Psoas muscle (tissue), 8 donors: ENCODE results near the gene TSNAX. TPM values are rescaled to one million over a fixed set of nuclear protein-coding genes. Genes with fewer than 3 reads are reported as not detected.

ENCODE experiments used
- ATAC-seq, 4 donors: fragments of 200-7000 bp; cut with Tn5 transposase; one replicate each; pipeline ENCODE4 v1.9.1; 2020; ENCODE audit warnings: moderate library complexity in 3 of 4, mild to moderate bottlenecking in 2 of 4
- DNase-seq, 2 donors: peaks; one replicate each; pipeline ENCODE4 v3.0.0-alpha.2; 2020
- H3K27ac ChIP-seq: fragments of 200-600 bp; one replicate; pipeline ENCODE4 v1.8.0; 2022
- H3K27me3 ChIP-seq, 3 donors: fragments of 200-600 bp in 1 of 3; one replicate each; pipeline versions ENCODE4 v1.6.1 to v1.8.0; 2013 to 2022; ENCODE audit warnings: low read length in 2 of 3, mild to moderate bottlenecking in 2 of 3, moderate library complexity in 1 of 3; ENCODE audit not compliant: insufficient read depth in 3 of 3
- H3K36me3 ChIP-seq, 2 donors: fragments of 200-600 bp in 1 of 2; one replicate each; pipeline versions ENCODE4 v1.6.1 to v1.8.0; 2013 to 2022; ENCODE audit warnings: low read depth in 1 of 2, mild to moderate bottlenecking in 1 of 2, moderate library complexity in 1 of 2; ENCODE audit not compliant: insufficient read depth in 1 of 2
- H3K4me1 ChIP-seq: fragments of 200-600 bp; one replicate; pipeline ENCODE4 v1.8.0; 2022
- H3K4me3 ChIP-seq: fragments of 200-600 bp; one replicate; pipeline ENCODE4 v1.8.0; 2022; ENCODE audit warnings: mild to moderate bottlenecking
- H3K9me3 ChIP-seq: fragments of 200-600 bp; one replicate; pipeline ENCODE4 v1.8.0; 2022
- WGBS, 3 donors: extraction: QIAGEN DNeasy Blood & Tissue Kit; methylation state at CpG; one replicate each; pipeline versions ENCODE4 v1.1.6 to v1.1.7; 2013; 5-methylcytosine and 5-hydroxymethylcytosine counted together
- intact Hi-C, 2 donors: fragments of 100-400 bp; cut with DNase I; formaldehyde crosslinking; loops; one replicate each; pipeline versions ENCODE4 v1.11.0 to v1.14.2; 2022
- polyA plus RNA-seq, 3 donors: library from polyadenylated mRNA; stranded (reverse); fragments of 200-250 nt; gene quantifications; one replicate each; pipeline ENCODE4 v1.2.3, GENCODE V29; 2013
- total RNA-seq, 4 donors: library from RNA; stranded (reverse); fragmentation: NEBNext Ultra II Directional in 2 of 4; extraction: Animal tissue kit (Norgen Biotek cat#: 25700) in 2 of 4; gene quantifications; one replicate each; pipeline versions ENCODE4 v1.2.1 to v1.2.4, GENCODE V29; 2021 to 2023
- TF ChIP-seq, protein P1 (sequence below): fragments of 200-600 bp; IDR thresholded peaks from one replicate; pipeline ENCODE4 v1.8.0; 2022; ENCODE audit warnings: antibody characterized with exemption
- donor health status: healthy with polysubstance abuse.
- donor health status: DM: no; HTN: no; CAD: no; lungs with moderate emphysema.
- donor health status: Bipolar disorder and iron deficiency.
- donor health status: healthy.
- donor health status: DM: yes; HTN: yes; CAD: no.
- donor health status: DM: no; HTN: no; CAD: no.
- donor health status: DM: no; HTN: no; CAD: no.
- donor health status: DM: yes; HTN: yes; CAD: no.

Gene TSNAX
- total and polyA plus RNA-seq, 7 donors: 18.0 to 108 (median 41.3) TPM

DNA sequence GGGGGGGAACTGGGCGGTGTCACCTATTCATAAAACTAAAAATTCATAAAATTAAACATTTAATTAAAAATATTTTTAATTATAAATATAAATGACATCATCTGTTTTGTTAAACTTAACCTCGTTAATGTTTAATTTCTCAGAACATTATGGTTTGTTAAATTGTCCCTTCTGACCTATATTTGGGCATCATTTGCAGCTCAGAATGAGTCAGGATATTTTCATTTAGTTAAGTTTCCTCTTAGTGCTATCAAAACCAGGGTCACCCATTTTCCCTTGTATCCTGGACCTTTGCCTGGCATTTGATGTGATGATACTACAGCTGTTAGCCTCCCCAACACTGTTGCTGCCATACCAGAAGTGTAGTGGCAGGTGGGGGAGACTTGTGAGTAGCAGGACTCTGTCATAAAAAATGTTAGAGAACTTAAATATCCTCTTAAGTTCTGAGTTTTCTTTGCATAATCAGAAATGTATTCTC is 30.3 kb downstream of the TSNAX start:
- Histone ChIP-seq H3K36me3 (peaks cover 4 to 25% of the 10 kb centered on the region in 2 donors), H3K4me1 (peaks cover 15% of the 10 kb centered on the region), H3K27ac (no peak overlapping the region), H3K4me3 (no peak overlapping the region), H3K27me3 (no peaks in the 10 kb centered on the region), H3K9me3 (no peaks in the 10 kb centered on the region)
- WGBS, 3 donors: 88 to 91% (median 90%) methylated on average over 2 of the region's 2 CpGs
- no peak for DNase-seq
- ATAC-seq: peak in 3 of 4 donors; percentile 35 to 73 (median 46)
- intact Hi-C loops: no loop called here
- TF ChIP-seq, protein P1, sequence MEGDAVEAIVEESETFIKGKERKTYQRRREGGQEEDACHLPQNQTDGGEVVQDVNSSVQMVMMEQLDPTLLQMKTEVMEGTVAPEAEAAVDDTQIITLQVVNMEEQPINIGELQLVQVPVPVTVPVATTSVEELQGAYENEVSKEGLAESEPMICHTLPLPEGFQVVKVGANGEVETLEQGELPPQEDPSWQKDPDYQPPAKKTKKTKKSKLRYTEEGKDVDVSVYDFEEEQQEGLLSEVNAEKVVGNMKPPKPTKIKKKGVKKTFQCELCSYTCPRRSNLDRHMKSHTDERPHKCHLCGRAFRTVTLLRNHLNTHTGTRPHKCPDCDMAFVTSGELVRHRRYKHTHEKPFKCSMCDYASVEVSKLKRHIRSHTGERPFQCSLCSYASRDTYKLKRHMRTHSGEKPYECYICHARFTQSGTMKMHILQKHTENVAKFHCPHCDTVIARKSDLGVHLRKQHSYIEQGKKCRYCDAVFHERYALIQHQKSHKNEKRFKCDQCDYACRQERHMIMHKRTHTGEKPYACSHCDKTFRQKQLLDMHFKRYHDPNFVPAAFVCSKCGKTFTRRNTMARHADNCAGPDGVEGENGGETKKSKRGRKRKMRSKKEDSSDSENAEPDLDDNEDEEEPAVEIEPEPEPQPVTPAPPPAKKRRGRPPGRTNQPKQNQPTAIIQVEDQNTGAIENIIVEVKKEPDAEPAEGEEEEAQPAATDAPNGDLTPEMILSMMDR: no peak

DNA sequence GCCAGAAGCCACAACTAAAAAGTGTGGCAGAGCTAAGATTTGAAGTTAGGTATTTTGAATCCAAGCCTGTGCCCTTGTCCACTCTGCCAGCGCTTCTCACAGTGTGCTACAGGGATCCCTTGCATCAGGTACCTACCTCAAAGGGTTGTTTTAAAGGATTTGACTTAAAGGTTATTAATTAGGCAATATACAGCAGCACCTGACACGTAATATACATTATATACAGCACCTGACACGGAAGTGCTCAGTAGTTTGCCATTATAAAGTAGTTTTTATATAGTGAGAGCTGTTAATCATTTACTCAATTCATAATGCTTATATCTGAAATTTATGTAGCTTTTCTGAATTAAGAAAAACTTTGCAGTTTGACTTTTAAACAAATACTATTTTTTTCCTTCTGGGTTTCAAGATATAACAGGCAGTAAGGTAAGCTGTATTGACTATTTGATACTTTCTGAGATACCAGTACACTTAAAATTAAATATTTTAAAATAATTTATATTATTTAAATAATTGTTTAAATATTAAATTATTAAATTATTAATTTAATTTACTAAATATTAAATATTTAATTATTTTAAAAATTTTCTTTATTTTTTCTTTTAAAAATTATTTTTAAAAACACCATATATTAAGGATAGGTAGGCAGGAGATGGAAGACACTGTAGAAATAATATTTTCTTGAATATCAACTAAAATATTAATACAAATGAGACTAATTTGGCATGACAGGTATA is 33.3 kb downstream of the TSNAX start:
- WGBS, 3 donors: 95 to 99% (median 96%) methylated on average over 3 of the region's 3 CpGs
- no peak for ATAC-seq

DNA sequence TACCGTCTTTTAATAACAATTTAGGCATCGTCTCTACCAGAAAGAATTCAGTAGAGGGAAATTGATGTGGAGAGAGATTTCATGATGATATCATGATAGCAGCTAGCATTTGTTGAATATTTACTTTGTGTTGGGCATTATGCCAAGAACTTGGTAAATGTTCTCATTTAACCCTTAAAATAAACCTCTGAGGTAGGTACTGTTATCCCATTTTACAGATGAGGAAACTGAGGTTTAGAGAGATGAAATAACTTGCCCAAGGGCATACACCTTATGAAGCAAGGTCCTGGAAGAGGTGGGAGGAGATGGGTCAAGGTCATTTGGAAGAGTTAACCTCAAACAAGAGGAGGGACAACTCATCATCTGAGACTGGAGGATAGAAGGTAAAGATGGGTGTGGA is 34.8 kb downstream of the TSNAX start:
- Histone ChIP-seq H3K9me3 (no peaks in the 10 kb centered on the region), H3K27ac (no peak overlapping the region), H3K27me3 (no peaks in the 10 kb centered on the region), H3K4me1 (peaks cover 5% of the 10 kb centered on the region), H3K36me3 (peaks cover 7 to 58% of the 10 kb centered on the region in 2 donors), H3K4me3 (no peak overlapping the region)
- no peak for DNase-seq
- intact Hi-C loops: no loop called here
- ATAC-seq: no peak
- WGBS, 3 donors: 84 to 89% (median 84%) methylated on average over 2 of the region's 2 CpGs
- TF ChIP-seq, protein P1: no peak

More for the DNA sequence above, 33.3 kb downstream of the TSNAX start:
- no peaks in the 10 kb centered on the region for H3K27me3 ChIP-seq
- H3K4me3 ChIP-seq: no peak overlapping the region
- peaks cover 7 to 50% of the 10 kb centered on the region in 2 donors for H3K36me3 ChIP-seq
- H3K9me3 ChIP-seq: no peaks in the 10 kb centered on the region
- TF ChIP-seq, protein P1: no peak
- no peak for DNase-seq
- intact Hi-C loops: no loop called here
- no peak overlapping the region for H3K27ac ChIP-seq
- H3K4me1 ChIP-seq: peaks cover 15% of the 10 kb centered on the region

DNA sequence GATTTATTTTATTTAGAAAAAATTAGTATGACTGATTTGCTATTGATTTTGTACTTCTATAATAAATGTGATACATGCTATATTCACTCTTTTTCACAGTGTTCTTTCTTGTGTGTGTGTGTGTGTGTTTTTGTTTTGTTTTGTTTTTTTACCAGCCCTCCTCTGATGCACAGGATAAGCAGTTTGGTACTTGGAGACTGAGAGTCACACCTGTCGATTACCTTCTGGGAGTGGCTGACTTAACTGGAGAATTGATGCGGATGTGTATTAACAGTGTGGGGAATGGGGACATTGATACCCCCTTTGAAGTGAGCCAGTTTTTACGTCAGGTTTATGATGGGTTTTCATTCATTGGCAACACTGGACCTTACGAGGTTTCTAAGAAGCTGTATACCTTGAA is 35.9 kb downstream of the TSNAX start:
- no peak overlapping the region for H3K27ac ChIP-seq
- TF ChIP-seq, protein P1: no peak
- ATAC-seq (no peak), DNase-seq (no peak)
- WGBS, 3 donors: 87 to 96% (median 89%) methylated on average over 4 of the region's 4 CpGs
- H3K27me3 ChIP-seq: no peaks in the 10 kb centered on the region
- intact Hi-C loops: no loop called here
- H3K9me3 ChIP-seq: no peaks in the 10 kb centered on the region
- no peak overlapping the region for H3K4me3 ChIP-seq
- H3K36me3 ChIP-seq: peaks cover 7 to 58% of the 10 kb centered on the region in 2 donors
- H3K4me1 ChIP-seq: no peaks in the 10 kb centered on the region
